ENCODE measurements around the gene PPP1R13B.

PPP1R13B gene

DNA sequence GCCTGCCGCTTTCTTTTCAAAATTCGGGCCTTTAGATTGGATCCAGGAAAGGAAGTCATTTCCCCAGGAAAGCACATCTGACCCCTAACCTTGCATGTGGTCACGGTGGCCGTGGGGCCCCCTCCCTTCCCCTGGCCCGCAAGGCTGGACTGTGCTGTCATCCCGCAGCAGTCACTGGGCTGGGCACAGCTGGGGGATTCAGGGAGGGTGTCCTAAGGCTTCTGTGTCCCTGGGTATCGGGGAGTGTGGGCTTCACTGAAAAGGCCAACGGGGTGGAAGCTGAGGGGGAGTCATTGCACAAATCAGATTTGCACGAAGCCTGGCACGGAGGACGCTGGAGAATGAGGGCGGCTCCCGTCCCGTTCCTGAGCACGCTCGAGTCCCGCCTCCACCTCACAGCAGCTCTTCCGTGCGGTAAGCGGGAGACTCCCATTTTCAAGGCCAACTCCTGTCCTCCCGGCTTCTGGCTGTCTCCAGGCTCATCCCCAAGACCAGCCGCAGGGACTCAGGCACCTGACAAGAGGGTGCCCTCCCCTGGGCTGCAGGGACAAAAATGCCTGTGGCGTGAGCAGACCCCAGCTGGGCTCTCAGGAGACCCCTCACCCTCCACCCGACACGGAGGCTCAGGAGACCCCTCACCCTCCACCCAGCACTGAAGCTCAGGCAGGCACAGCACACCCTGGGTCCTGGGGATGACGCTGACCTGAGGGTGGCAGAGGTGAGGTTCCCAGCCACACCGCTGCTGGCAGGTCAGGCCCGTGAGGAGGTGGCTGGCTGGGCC, 141.7 kb downstream of the PPP1R13B start:
- Histone ChIP-seq H3K4me1 (ENCODE audit: control insufficient read depth, insufficient read depth, low read length) (no peaks in the 10 kb centered on the region), H3K4me3 (ENCODE audit: low read depth, low read length) (no peak overlapping the region), H3K36me3 (ENCODE audit: control insufficient read depth in 2 of 2, insufficient read depth in 1 of 2, low read length in 2 of 2) (peaks cover 13 to 92% of the 10 kb centered on the region in 2 experiments), H3K27ac (ENCODE audit: extremely low read depth, low read depth, low read length) (no peak overlapping the region), H3K9me3 (ENCODE audit: control insufficient read depth, insufficient read depth, low read depth, low read length) (no peaks in the 10 kb centered on the region)
- ChIA-PET CTCF (no interaction called here), POLR2A (interaction anchor here (1.4 kb wide), 1 partner anchor 10 kb away, joined by 4 read pairs; the partner anchor contains the start of gene ZFYVE21)
- TF ChIP-seq WT1 (tag by site-specific recombination; IDR thresholded peaks at IDR 0.05) (0 out of 2 replicates have a peak, but pooled peaks have one; percentile 15), ZNF274 (IDR thresholded peaks at IDR 0.05; ENCODE audit: low read length) (no peak), ZNF274 (tag by site-specific recombination; IDR thresholded peaks at IDR 0.05; ENCODE audit: borderline replicate concordance) (no peak), ZNF211 (tag by site-specific recombination; IDR thresholded peaks at IDR 0.05; ENCODE audit: low read depth) (no peak), SP3 (tag by site-specific recombination; IDR thresholded peaks at IDR 0.05) (no peak), ZNF302 (tag by site-specific recombination; IDR thresholded peaks at IDR 0.05; ENCODE audit: low read depth) (no peak), ZNF174 (tag by site-specific recombination; IDR thresholded peaks at IDR 0.05) (no peak), OSR2 (tag by site-specific recombination; IDR thresholded peaks at IDR 0.05) (no peak)
- TF ChIP-seq, protein P1, sequence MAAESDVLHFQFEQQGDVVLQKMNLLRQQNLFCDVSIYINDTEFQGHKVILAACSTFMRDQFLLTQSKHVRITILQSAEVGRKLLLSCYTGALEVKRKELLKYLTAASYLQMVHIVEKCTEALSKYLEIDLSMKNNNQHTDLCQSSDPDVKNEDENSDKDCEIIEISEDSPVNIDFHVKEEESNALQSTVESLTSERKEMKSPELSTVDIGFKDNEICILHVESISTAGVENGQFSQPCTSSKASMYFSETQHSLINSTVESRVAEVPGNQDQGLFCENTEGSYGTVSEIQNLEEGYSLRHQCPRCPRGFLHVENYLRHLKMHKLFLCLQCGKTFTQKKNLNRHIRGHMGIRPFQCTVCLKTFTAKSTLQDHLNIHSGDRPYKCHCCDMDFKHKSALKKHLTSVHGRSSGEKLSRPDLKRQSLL (tag by site-specific recombination; IDR thresholded peaks at IDR 0.05): peak; percentile 44; the same call in 1 of the 2 replicates
- TF ChIP-seq, protein P2, sequence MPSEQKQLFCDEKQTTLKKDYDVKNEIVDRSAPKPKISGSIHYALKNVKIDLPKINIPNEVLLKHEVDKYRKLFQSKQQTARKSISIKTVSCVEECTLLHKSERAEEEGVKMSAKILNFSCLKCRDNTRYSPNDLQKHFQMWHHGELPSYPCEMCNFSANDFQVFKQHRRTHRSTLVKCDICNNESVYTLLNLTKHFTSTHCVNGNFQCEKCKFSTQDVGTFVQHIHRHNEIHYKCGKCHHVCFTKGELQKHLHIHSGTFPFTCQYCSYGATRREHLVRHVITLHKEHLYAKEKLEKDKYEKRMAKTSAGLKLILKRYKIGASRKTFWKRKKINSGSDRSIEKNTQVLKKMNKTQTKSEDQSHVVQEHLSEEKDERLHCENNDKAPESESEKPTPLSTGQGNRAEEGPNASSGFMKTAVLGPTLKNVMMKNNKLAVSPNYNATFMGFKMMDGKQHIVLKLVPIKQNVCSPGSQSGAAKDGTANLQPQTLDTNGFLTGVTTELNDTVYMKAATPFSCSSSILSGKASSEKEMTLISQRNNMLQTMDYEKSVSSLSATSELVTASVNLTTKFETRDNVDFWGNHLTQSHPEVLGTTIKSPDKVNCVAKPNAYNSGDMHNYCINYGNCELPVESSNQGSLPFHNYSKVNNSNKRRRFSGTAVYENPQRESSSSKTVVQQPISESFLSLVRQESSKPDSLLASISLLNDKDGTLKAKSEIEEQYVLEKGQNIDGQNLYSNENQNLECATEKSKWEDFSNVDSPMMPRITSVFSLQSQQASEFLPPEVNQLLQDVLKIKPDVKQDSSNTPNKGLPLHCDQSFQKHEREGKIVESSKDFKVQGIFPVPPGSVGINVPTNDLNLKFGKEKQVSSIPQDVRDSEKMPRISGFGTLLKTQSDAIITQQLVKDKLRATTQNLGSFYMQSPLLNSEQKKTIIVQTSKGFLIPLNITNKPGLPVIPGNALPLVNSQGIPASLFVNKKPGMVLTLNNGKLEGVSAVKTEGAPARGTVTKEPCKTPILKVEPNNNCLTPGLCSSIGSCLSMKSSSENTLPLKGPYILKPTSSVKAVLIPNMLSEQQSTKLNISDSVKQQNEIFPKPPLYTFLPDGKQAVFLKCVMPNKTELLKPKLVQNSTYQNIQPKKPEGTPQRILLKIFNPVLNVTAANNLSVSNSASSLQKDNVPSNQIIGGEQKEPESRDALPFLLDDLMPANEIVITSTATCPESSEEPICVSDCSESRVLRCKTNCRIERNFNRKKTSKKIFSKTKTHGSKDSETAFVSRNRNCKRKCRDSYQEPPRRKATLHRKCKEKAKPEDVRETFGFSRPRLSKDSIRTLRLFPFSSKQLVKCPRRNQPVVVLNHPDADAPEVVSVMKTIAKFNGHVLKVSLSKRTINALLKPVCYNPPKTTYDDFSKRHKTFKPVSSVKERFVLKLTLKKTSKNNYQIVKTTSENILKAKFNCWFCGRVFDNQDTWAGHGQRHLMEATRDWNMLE (tag by site-specific recombination; conservative IDR thresholded peaks at IDR 0.05; ENCODE audit: low read depth): no peak
- TF ChIP-seq, protein P3, sequence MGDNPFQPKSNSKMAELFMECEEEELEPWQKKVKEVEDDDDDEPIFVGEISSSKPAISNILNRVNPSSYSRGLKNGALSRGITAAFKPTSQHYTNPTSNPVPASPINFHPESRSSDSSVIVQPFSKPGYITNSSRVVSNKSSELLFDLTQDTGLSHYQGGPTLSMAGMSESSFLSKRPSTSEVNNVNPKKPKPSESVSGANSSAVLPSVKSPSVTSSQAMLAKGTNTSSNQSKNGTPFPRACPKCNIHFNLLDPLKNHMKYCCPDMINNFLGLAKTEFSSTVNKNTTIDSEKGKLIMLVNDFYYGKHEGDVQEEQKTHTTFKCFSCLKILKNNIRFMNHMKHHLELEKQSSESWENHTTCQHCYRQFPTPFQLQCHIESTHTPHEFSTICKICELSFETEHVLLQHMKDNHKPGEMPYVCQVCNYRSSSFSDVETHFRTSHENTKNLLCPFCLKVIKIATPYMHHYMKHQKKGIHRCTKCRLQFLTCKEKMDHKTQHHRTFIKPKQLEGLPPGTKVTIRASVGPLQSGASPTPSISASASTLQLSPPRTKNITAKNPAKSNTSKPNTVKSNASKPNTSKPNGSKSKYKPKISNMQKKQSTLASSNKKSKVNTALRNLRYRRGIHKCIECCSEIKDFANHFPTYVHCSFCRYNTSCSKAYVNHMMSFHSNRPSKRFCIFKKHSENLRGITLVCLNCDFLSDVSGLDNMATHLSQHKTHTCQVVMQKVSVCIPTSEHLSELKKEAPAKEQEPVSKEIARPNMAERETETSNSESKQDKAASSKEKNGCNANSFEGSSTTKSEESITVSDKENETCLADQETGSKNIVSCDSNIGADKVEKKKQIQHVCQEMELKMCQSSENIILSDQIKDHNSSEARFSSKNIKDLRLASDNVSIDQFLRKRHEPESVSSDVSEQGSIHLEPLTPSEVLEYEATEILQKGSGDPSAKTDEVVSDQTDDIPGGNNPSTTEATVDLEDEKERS (tag by site-specific recombination; IDR thresholded peaks at IDR 0.05): no peak

DNA sequence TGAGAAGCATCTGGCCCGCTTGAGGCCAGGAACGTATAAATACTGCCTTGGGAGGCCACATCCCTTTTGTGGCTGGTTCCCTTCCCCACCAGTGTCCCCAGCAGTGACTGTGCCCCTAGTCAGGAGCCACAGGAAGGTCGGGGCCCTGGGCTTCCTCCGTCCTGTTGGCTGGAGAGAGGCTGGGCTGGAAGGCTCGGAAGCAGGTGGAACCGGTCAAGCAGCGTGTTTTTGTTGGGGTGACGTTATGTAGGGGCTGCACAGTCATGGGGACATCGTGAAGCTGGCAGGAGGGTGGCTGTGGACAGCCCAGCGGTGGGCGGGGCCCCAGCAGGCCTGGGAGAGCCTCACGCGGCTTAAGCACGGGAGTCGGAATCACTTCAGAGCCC, 142.3 kb downstream of the PPP1R13B start:
- Histone ChIP-seq H3K4me3 (ENCODE audit: low read depth, low read length) (no peak overlapping the region), H3K27ac (ENCODE audit: extremely low read depth, low read depth, low read length) (no peak overlapping the region), H3K9me3 (ENCODE audit: control insufficient read depth, insufficient read depth, low read depth, low read length) (no peaks in the 10 kb centered on the region), H3K4me1 (ENCODE audit: control insufficient read depth, insufficient read depth, low read length) (no peaks in the 10 kb centered on the region), H3K36me3 (ENCODE audit: control insufficient read depth in 2 of 2, insufficient read depth in 1 of 2, low read length in 2 of 2) (peaks cover 7 to 95% of the 10 kb centered on the region in 2 experiments)
- TF ChIP-seq, protein P4, sequence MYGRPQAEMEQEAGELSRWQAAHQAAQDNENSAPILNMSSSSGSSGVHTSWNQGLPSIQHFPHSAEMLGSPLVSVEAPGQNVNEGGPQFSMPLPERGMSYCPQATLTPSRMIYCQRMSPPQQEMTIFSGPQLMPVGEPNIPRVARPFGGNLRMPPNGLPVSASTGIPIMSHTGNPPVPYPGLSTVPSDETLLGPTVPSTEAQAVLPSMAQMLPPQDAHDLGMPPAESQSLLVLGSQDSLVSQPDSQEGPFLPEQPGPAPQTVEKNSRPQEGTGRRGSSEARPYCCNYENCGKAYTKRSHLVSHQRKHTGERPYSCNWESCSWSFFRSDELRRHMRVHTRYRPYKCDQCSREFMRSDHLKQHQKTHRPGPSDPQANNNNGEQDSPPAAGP (tag by site-specific recombination; IDR thresholded peaks at IDR 0.05): no peak
- no peak for TF ChIP-seq ZNF585B (tag by site-specific recombination; IDR thresholded peaks at IDR 0.05)
- TF ChIP-seq, protein P5, sequence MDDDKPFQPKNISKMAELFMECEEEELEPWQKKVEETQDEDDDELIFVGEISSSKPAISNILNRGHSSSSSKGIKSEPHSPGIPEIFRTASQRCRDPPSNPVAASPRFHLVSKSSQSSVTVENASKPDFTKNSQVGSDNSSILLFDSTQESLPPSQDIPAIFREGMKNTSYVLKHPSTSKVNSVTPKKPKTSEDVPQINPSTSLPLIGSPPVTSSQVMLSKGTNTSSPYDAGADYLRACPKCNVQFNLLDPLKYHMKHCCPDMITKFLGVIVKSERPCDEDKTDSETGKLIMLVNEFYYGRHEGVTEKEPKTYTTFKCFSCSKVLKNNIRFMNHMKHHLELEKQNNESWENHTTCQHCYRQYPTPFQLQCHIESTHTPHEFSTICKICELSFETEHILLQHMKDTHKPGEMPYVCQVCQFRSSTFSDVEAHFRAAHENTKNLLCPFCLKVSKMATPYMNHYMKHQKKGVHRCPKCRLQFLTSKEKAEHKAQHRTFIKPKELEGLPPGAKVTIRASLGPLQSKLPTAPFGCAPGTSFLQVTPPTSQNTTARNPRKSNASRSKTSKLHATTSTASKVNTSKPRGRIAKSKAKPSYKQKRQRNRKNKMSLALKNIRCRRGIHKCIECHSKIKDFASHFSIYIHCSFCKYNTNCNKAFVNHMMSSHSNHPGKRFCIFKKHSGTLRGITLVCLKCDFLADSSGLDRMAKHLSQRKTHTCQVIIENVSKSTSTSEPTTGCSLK (tag by site-specific recombination; IDR thresholded peaks at IDR 0.05): no peak
- ChIA-PET POLR2A (interaction anchor here (1.4 kb wide), 1 partner anchor 11 kb away, joined by 4 read pairs; the partner anchor contains the start of gene ZFYVE21), CTCF (no interaction called here)

All from HEK293 (cell line).